H1 (cell line): ENCODE data around the gene NHLH2. TPM values are rescaled to one million over a fixed set of nuclear protein-coding genes. Genes with fewer than 3 reads are reported as not detected.

Experiments used
- CTCF ChIA-PET: fragments of 300-600 bp; sonication (Branson Sonifier 250); formaldehyde crosslinking; loops from one replicate; lab custom pipeline; 2021; ENCODE audit not compliant: partially characterized antibody; lab: Charles Lee
- POLR2A ChIA-PET: fragments of 300-600 bp; sonication (Branson Sonifier 250); formaldehyde crosslinking; loops from one replicate; lab custom pipeline; 2021; ENCODE audit warnings: inconsistent platforms; ENCODE audit not compliant: partially characterized antibody; lab: Charles Lee
- DNase-seq, 2 experiments: peaks; one replicate each; pipeline versions ENCODE4 v3.0.0 to v3.0.0-alpha.2; 2010 to 2022; ENCODE audit warnings: low spot score in 2 of 2, low read depth in 1 of 2, mixed read lengths in 1 of 2
- FAIRE-seq: peaks from 2 replicates; lab custom pipeline; 2011; peaks lifted over from hg19 to GRCh38; lab: Jason Lieb, UNC
- H2AFZ ChIP-seq: 2 replicates; pipeline ENCODE4 v1.8.1; 2012; ENCODE audit warnings: low read length, inconsistent platforms
- H2AK5ac ChIP-seq: 2 replicates; pipeline ENCODE4 v1.6.1; 2013; ENCODE audit warnings: low read depth, low read length
- H2BK120ac ChIP-seq: replicated peaks from 2 replicates; pipeline ENCODE3; 2013; ENCODE audit warnings: low read depth, low read length, inconsistent platforms
- H2BK12ac ChIP-seq: 2 replicates; pipeline ENCODE4 v1.6.1; 2013; ENCODE audit warnings: low read depth, low read length
- H2BK15ac ChIP-seq: 2 replicates; pipeline ENCODE4 v1.6.1; 2013; ENCODE audit warnings: low read length
- H2BK20ac ChIP-seq: 2 replicates; pipeline ENCODE4 v1.6.1; 2013; ENCODE audit warnings: low read length
- H2BK5ac ChIP-seq: 2 replicates; pipeline ENCODE4 v1.6.1; 2013; ENCODE audit warnings: low read depth, low read length
- H3K14ac ChIP-seq: 2 replicates; pipeline ENCODE4 v1.6.1; 2013; ENCODE audit warnings: inconsistent platforms; ENCODE audit not compliant: insufficient read length
- H3K18ac ChIP-seq: 2 replicates; pipeline ENCODE4 v1.6.1; 2013; ENCODE audit warnings: low read length; ENCODE audit errors: extremely low read depth
- H3K23ac ChIP-seq: 2 replicates; pipeline ENCODE4 v1.6.1; 2013; ENCODE audit warnings: inconsistent platforms; ENCODE audit not compliant: insufficient read length
- H3K23me2 ChIP-seq: 2 replicates; pipeline ENCODE4 v1.6.1; 2013; ENCODE audit warnings: low read depth, low read length
- H3K27ac ChIP-seq: 2 replicates; pipeline ENCODE4 v1.6.1; 2011; ENCODE audit warnings: low read depth, low read length, inconsistent platforms
- H3K27me3 ChIP-seq, 4 experiments: replicated peaks in 1 of 4; 1 replicate in 1 of 4; 2 replicates in 3 of 4; pipeline versions ENCODE4 v1.6.1 to v1.8.1; 2011 to 2013; ENCODE audit warnings: low read length in 3 of 4, mild to moderate bottlenecking in 3 of 4, inconsistent platforms in 2 of 4, mixed read lengths in 2 of 4, moderate library complexity in 1 of 4; ENCODE audit not compliant: control insufficient read depth in 3 of 4, insufficient read depth in 3 of 4; ENCODE audit errors: extremely low read depth in 1 of 4
- H3K36me3 ChIP-seq, 4 experiments: 2 replicates each; pipeline versions ENCODE4 v1.6.1 to v1.8.1; 2011 to 2013; ENCODE audit warnings: mild to moderate bottlenecking in 4 of 4, low read length in 3 of 4, moderate library complexity in 2 of 4, control low read depth in 1 of 4, inconsistent platforms in 1 of 4; ENCODE audit not compliant: insufficient read depth in 4 of 4, control insufficient read depth in 2 of 4
- H3K4ac ChIP-seq: replicated peaks from 2 replicates; pipeline ENCODE3; 2013; ENCODE audit warnings: low read length, low read depth, mixed read lengths, inconsistent platforms; ENCODE audit not compliant: insufficient read length
- H3K4me1 ChIP-seq, 4 experiments: replicated peaks in 1 of 4; 1 replicate in 1 of 4; 2 replicates in 3 of 4; pipeline versions ENCODE4 v1.6.1 to v1.8.1; 2011 to 2013; ENCODE audit warnings: low read length in 3 of 4, inconsistent platforms in 2 of 4, mixed read lengths in 1 of 4; ENCODE audit not compliant: insufficient read depth in 4 of 4, control insufficient read depth in 3 of 4
- H3K4me2 ChIP-seq, 2 experiments: 2 replicates each; pipeline versions ENCODE4 v1.6.1 to v1.8.1; 2011 to 2013; ENCODE audit warnings: low read depth in 2 of 2, low read length in 2 of 2, control low read depth in 1 of 2, inconsistent platforms in 1 of 2, mild to moderate bottlenecking in 1 of 2; ENCODE audit not compliant: insufficient read depth in 1 of 2
- H3K4me3 ChIP-seq, 4 experiments: fragments of 200-600, 300-600 bp in 1 of 4; sonication (generic), shearing (Covaris generic), sonication (Bioruptor Twin) in 1 of 4; 2 replicates each; pipeline versions ENCODE4 v1.5.1 to v1.8.1; 2011 to 2016; ENCODE audit warnings: low read length in 4 of 4, low read depth in 3 of 4, control low read depth in 2 of 4, inconsistent platforms in 2 of 4, mild to moderate bottlenecking in 2 of 4, mixed read lengths in 1 of 4, moderate library complexity in 1 of 4; ENCODE audit not compliant: insufficient read depth in 2 of 4; ENCODE audit errors: extremely low read depth in 1 of 4
- H3K56ac ChIP-seq: replicated peaks from 2 replicates; pipeline ENCODE3; 2013; ENCODE audit warnings: low read depth, mild to moderate bottlenecking, mixed read lengths, low read length, inconsistent platforms; ENCODE audit not compliant: insufficient read length
- H3K79me1 ChIP-seq: 2 replicates; pipeline ENCODE4 v1.6.1; 2013; ENCODE audit warnings: low read depth, low read length, control low read depth
- H3K79me2 ChIP-seq, 2 experiments: 2 replicates each; pipeline versions ENCODE4 v1.6.1 to v1.8.1; 2012 to 2013; ENCODE audit warnings: low read length in 2 of 2, mild to moderate bottlenecking in 2 of 2, inconsistent platforms in 1 of 2; ENCODE audit not compliant: insufficient read depth in 2 of 2, control insufficient read depth in 1 of 2
- H3K9ac ChIP-seq, 4 experiments: replicated peaks in 1 of 4; 1 replicate in 1 of 4; 2 replicates in 3 of 4; pipeline versions ENCODE4 v1.6.1 to v1.8.1; 2011 to 2013; ENCODE audit warnings: low read depth in 3 of 4, low read length in 3 of 4, control low read depth in 2 of 4, mild to moderate bottlenecking in 2 of 4, moderate library complexity in 2 of 4, inconsistent platforms in 1 of 4; ENCODE audit errors: extremely low read depth in 1 of 4
- H3K9me3 ChIP-seq, 2 experiments: 2 replicates each; pipeline versions ENCODE4 v1.6.1 to v1.8.1; 2012 to 2013; ENCODE audit warnings: mild to moderate bottlenecking in 2 of 2, moderate library complexity in 2 of 2, control low read depth in 1 of 2, inconsistent platforms in 1 of 2, low read depth in 1 of 2, low read length in 1 of 2, mixed read lengths in 1 of 2; ENCODE audit not compliant: insufficient read depth in 2 of 2
- H4K20me1 ChIP-seq, 2 experiments: replicated peaks in 1 of 2; 2 replicates each; pipeline versions ENCODE3 to v1.8.1; 2011 to 2013; ENCODE audit warnings: inconsistent platforms in 2 of 2, low read length in 2 of 2, mild to moderate bottlenecking in 1 of 2; ENCODE audit not compliant: insufficient read depth in 2 of 2, control insufficient read depth in 1 of 2
- H4K5ac ChIP-seq: 2 replicates; pipeline ENCODE4 v1.6.1; 2013; ENCODE audit warnings: low read length, low read depth, mixed read lengths, inconsistent platforms; ENCODE audit not compliant: insufficient read length
- H4K8ac ChIP-seq: 2 replicates; pipeline ENCODE4 v1.8.0; 2013; ENCODE audit warnings: mild to moderate bottlenecking, moderate library complexity, low read length, inconsistent platforms; ENCODE audit not compliant: insufficient read depth; ENCODE audit errors: extremely low read depth
- H4K91ac ChIP-seq: replicated peaks from 2 replicates; pipeline ENCODE3; 2013; ENCODE audit warnings: low read length, mixed read lengths, inconsistent platforms; ENCODE audit not compliant: insufficient read length
- HDAC6 ChIP-seq: IDR thresholded peaks from one replicate; pipeline ENCODE4 v1.7.1; 2012; ENCODE audit warnings: low read depth, mild to moderate bottlenecking, inconsistent platforms, low read length, moderate library complexity
- ZNF274 ChIP-seq: IDR thresholded peaks from 2 replicates; pipeline ENCODE4 v1.7.0; 2012; ENCODE audit warnings: low read length, borderline replicate concordance; ENCODE audit errors: extremely low read depth
- WGBS, 2 experiments: shearing (Covaris generic) in 1 of 2; methylation state at CpG; one replicate each; pipeline versions ENCODE4 v1.1.6 to v1.1.7; 2013 to 2015; ENCODE audit warnings: low lambda C conversion rate in 2 of 2, mixed read lengths in 2 of 2, inconsistent platforms in 1 of 2, low coverage in 1 of 2, missing lambda C conversion rate in 1 of 2; ENCODE audit not compliant: insufficient replicate concordance in 2 of 2, insufficient coverage in 1 of 2, insufficient read length in 1 of 2; ENCODE audit errors: extremely low coverage in 1 of 2, missing lambda C conversion rate in 1 of 2; 5-methylcytosine and 5-hydroxymethylcytosine counted together
- polyA plus RNA-seq, 7 experiments: library from polyadenylated mRNA; depleted of rRNA in 3 of 7; stranded (reverse) in 5 of 7; unstranded in 2 of 7; fragments of >200 nt in 5 of 7; fragments of 200-250 nt in 2 of 7; gene quantifications; 1 replicate in 5 of 7; 2 replicates in 1 of 7; 4 replicates in 1 of 7; pipeline versions ENCODE4 v1.2.1 to v1.2.3, GENCODE V29; 2011 to 2013; ENCODE audit warnings: missing spikeins in 2 of 7, mixed read lengths in 2 of 7
- total RNA-seq: library from RNA; stranded (reverse); fragmentation: NEBNext Ultra II Directional; extraction: Animal tissue kit (Norgen Biotek cat#: 25700); gene quantifications from 2 replicates; pipeline ENCODE4 v1.2.1, GENCODE V29; 2021
- TF ChIP-seq, protein P1 (sequence below): IDR thresholded peaks from 2 replicates; pipeline ENCODE4 v1.6.1; 2012; ENCODE audit warnings: inconsistent platforms
- TF ChIP-seq, protein P2 (sequence below): IDR thresholded peaks from 2 replicates; pipeline ENCODE4 v1.6.1; 2011; ENCODE audit warnings: low read depth, mild to moderate bottlenecking, low read length; ENCODE audit not compliant: insufficient read depth

NHLH2 gene
- total and polyA plus RNA-seq, 2 of the 8 experiments (the other 6 are each of a cell fraction or from before 2014, with no cell fraction given): 0.92 to 1.1 TPM

DNA sequence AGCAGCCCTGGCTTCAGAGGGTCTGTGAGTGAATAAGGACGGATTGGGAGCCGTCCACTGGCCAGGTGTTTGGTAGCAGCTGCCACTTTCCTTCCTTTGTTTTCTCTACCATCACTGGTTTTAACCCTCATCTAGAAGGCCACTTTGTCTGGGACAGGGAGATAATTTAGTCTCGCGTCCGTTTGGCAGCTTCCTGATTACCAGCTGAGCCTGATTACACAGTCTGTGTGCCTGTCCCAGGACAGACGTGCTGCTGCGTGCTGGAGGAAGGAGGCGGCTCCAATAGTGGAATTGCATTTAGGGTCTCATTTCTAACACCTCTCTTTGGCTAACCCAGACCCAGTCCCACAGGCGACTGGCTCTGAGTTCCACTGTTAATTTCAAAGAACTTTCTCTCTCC lies 47.8 kb downstream of the NHLH2 start:
- Histone ChIP-seq H2BK120ac (no peak overlapping the region), H2AFZ (no peak overlapping the region), H4K20me1 (no peaks in the 10 kb centered on the region), H3K79me1 (no peaks in the 10 kb centered on the region), H3K79me2 (no peaks in the 10 kb centered on the region), H3K14ac (no peak overlapping the region), H3K4ac (no peak overlapping the region), H3K56ac (no peak overlapping the region), H3K4me3 (no peak overlapping the region), H3K36me3 (no peaks in the 10 kb centered on the region), H2BK5ac (no peak overlapping the region), H2BK12ac (no peak overlapping the region), H3K4me2 (no peak overlapping the region), H4K91ac (no peak overlapping the region), H3K18ac (no peak overlapping the region), H3K27ac (no peak overlapping the region), H3K23me2 (no peaks in the 10 kb centered on the region), H2BK15ac (no peak overlapping the region), H3K4me1 (peaks cover 0 to 6% (median 3%) of the 10 kb centered on the region in 4 experiments; a peak in 2 of 7 replicates), H3K9me3 (no peaks in the 10 kb centered on the region), H2AK5ac (no peak overlapping the region), H4K8ac (no peak overlapping the region), H3K23ac (no peak overlapping the region), H3K9ac (no peak overlapping the region), H4K5ac (no peak overlapping the region), H3K27me3 (no peaks in the 10 kb centered on the region), H2BK20ac (no peak overlapping the region)
- TF ChIP-seq, protein P1, sequence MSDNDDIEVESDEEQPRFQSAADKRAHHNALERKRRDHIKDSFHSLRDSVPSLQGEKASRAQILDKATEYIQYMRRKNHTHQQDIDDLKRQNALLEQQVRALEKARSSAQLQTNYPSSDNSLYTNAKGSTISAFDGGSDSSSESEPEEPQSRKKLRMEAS: no peak
- no peak for TF ChIP-seq ZNF274
- TF ChIP-seq HDAC6: no peak
- TF ChIP-seq, protein P2, sequence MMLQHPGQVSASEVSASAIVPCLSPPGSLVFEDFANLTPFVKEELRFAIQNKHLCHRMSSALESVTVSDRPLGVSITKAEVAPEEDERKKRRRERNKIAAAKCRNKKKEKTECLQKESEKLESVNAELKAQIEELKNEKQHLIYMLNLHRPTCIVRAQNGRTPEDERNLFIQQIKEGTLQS: no peak
- POLR2A ChIA-PET: no interaction called here
- CTCF ChIA-PET: interaction anchor here (1.0 to 1.4 kb wide), 2 partner anchors 22 to 115 kb away, joined by 3 to 5 read pairs; no protein-coding TSS in a partner anchor
- DNase-seq: no peak
- no peak for FAIRE-seq
- WGBS, 2 experiments: 87% methylated on average over 9 of the region's 9 CpGs; no CpG with 5 or more reads in 1 of the 2 experiments
